HEK293 (cell line): ENCODE data around the gene RBCK1.

Experiments
- CTCF ChIA-PET: fragments of 350-600 bp; formaldehyde crosslinking; extraction: SDS; loops from one replicate; lab custom pipeline; 2021; ENCODE audit warnings: antibody characterized with exemption; lab: Yijun Ruan, JAX
- POLR2A ChIA-PET: fragments of 300-600 bp; formaldehyde crosslinking; extraction: SDS; loops from one replicate; lab custom pipeline; 2020; ENCODE audit warnings: antibody characterized with exemption, inconsistent platforms; lab: Yijun Ruan, JAX
- H3K27ac ChIP-seq: fragments of 200-500 bp; sonication (Bioruptor generic); 2 replicates; pipeline ENCODE4 v1.5.1; 2014; ENCODE audit warnings: low read depth, low read length, control low read depth, inconsistent platforms; ENCODE audit errors: extremely low read depth
- H3K36me3 ChIP-seq, 2 experiments: fragments of 200-500 bp in 1 of 2; sonication (Bioruptor generic) in 1 of 2; 1 replicate in 1 of 2; 2 replicates in 1 of 2; pipeline ENCODE4 v1.5.1; 2014 to 2017; ENCODE audit warnings: inconsistent platforms in 2 of 2, low read length in 2 of 2; ENCODE audit not compliant: control insufficient read depth in 2 of 2, insufficient read depth in 1 of 2
- H3K4me1 ChIP-seq: fragments of 200-500 bp; sonication (Bioruptor generic); 2 replicates; pipeline ENCODE4 v1.5.1; 2014; ENCODE audit warnings: mild to moderate bottlenecking, low read length, inconsistent platforms; ENCODE audit not compliant: control insufficient read depth, insufficient read depth
- H3K4me3 ChIP-seq: 2 replicates; pipeline ENCODE4 v1.5.1; 2011; ENCODE audit warnings: low read depth, mild to moderate bottlenecking, control low read depth, low read length, moderate library complexity
- H3K9me3 ChIP-seq: fragments of 200-500 bp; sonication (Bioruptor generic); 2 replicates; pipeline ENCODE4 v1.5.1; 2014; ENCODE audit warnings: low read depth, low read length, inconsistent platforms; ENCODE audit not compliant: control insufficient read depth, insufficient read depth
- EGR2 ChIP-seq: fragments of 450-650 bp; formaldehyde crosslinking; IDR thresholded peaks from 2 replicates; pipeline ENCODE4 v1.5.1; 2016; ENCODE audit warnings: low read depth, missing biosample characterization, missing genetic modification characterization
- SCRT1 ChIP-seq: fragments of 450-650 bp; formaldehyde crosslinking; IDR thresholded peaks from 2 replicates; pipeline ENCODE4 v1.5.1; 2016; ENCODE audit warnings: missing biosample characterization, missing genetic modification characterization, borderline replicate concordance
- SETDB1 ChIP-seq: IDR thresholded peaks from one replicate; pipeline ENCODE4 v1.6.1; 2017; ENCODE audit warnings: mild to moderate bottlenecking, low read length, moderate library complexity, mixed read lengths; ENCODE audit not compliant: insufficient read length
- ZBTB17 ChIP-seq: fragments of 450-650 bp; formaldehyde crosslinking; IDR thresholded peaks from 2 replicates; pipeline ENCODE4 v1.5.1; 2016; ENCODE audit warnings: missing biosample characterization, missing genetic modification characterization
- ZFHX2 ChIP-seq: fragments of 450-650 bp; formaldehyde crosslinking; conservative IDR thresholded peaks from 2 replicates; pipeline ENCODE4 v1.5.1; 2016; ENCODE audit warnings: missing biosample characterization, missing genetic modification characterization
- ZIC2 ChIP-seq: fragments of 450-650 bp; formaldehyde crosslinking; IDR thresholded peaks from 2 replicates; pipeline ENCODE4 v1.5.1; 2016; ENCODE audit warnings: missing biosample characterization, missing genetic modification characterization
- ZNF18 ChIP-seq: fragments of 450-650 bp; formaldehyde crosslinking; IDR thresholded peaks from 2 replicates; pipeline ENCODE4 v1.5.1; 2016; ENCODE audit warnings: missing biosample characterization, missing genetic modification characterization
- ZNF214 ChIP-seq: fragments of 450-650 bp; formaldehyde crosslinking; IDR thresholded peaks from 2 replicates; pipeline ENCODE4 v1.5.1; 2017; ENCODE audit warnings: missing biosample characterization, mild to moderate bottlenecking, missing genetic modification characterization, borderline replicate concordance
- ZNF274 ChIP-seq, 2 experiments: fragments of 200-500 bp in 1 of 2; fragments of 450-650 bp in 1 of 2; sonication (Bioruptor generic) in 1 of 2; formaldehyde crosslinking in 1 of 2; IDR thresholded peaks; 2 replicates each; pipeline versions ENCODE4 v1.5.1 to v1.6.1; 2014 to 2016; ENCODE audit warnings: borderline replicate concordance in 1 of 2, inconsistent platforms in 1 of 2, low read length in 1 of 2, missing biosample characterization in 1 of 2, missing genetic modification characterization in 1 of 2
- ZNF391 ChIP-seq: fragments of 450-650 bp; formaldehyde crosslinking; IDR thresholded peaks from 2 replicates; pipeline ENCODE4 v1.5.1; 2016; ENCODE audit warnings: low read depth, missing biosample characterization, missing genetic modification characterization, borderline replicate concordance
- ZNF561 ChIP-seq: fragments of 450-650 bp; IDR thresholded peaks from 2 replicates; pipeline ENCODE4 v1.5.1; 2018; ENCODE audit warnings: missing biosample characterization, missing genetic modification characterization, borderline replicate concordance
- ZNF792 ChIP-seq: fragments of 450-650 bp; formaldehyde crosslinking; IDR thresholded peaks from 2 replicates; pipeline ENCODE4 v1.5.1; 2016; ENCODE audit warnings: missing biosample characterization, missing genetic modification characterization
- TF ChIP-seq, protein P1 (sequence below): fragments of 450-650 bp; formaldehyde crosslinking; IDR thresholded peaks from 2 replicates; pipeline ENCODE4 v1.5.1; 2017; ENCODE audit warnings: missing biosample characterization, missing genetic modification characterization
- TF ChIP-seq, protein P2 (sequence below): fragments of 450-650 bp; formaldehyde crosslinking; IDR thresholded peaks from 2 replicates; pipeline ENCODE4 v1.5.1; 2016; ENCODE audit warnings: missing biosample characterization, missing genetic modification characterization, borderline replicate concordance
- TF ChIP-seq, protein P3 (sequence below): fragments of 450-650 bp; formaldehyde crosslinking; IDR thresholded peaks from 2 replicates; pipeline ENCODE4 v1.5.1; 2017; ENCODE audit warnings: missing biosample characterization, mild to moderate bottlenecking, missing genetic modification characterization, moderate library complexity

RBCK1 gene

DNA sequence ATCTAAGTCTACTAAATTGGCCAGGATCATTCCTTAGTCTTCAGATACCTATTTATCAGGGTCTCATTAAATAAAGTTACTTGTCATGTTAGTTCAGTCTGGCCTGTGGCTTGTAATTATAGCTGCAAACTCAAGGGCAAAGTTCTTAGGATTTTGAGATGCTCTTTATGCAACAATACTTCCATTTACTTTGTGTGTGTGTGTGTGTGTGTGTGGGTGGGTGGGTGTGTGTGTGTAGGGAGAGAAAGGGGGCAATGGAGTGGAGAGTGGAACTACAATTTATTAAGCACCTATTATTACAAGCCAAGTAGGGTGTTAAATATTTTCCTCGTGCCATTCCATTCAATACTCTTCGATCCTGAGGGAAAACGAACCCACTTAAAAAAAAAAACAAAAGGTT, 71.9 kb downstream of the RBCK1 start:
- peaks cover 36 to 76% of the 10 kb centered on the region in 2 experiments for H3K36me3 ChIP-seq
- H3K9me3 ChIP-seq, result no peaks in the 10 kb centered on the region
- no peaks in the 10 kb centered on the region for H3K4me1 ChIP-seq
- ChIA-PET CTCF (interaction anchor here (0.5 to 4.9 kb wide), 10 partner anchors 9 to 259 kb away, joined by 3 to 54 read pairs (median 4); no protein-coding TSS in a partner anchor), POLR2A (interaction anchor here (1.4 kb wide), 1 partner anchor 125 kb away, joined by 3 read pairs; no protein-coding TSS in a partner anchor)
- H3K4me3 ChIP-seq, result no peak overlapping the region
- no peak overlapping the region for H3K27ac ChIP-seq
- TF ChIP-seq ZNF214 (tag by site-specific recombination), result no peak
- TF ChIP-seq ZIC2 (tag by site-specific recombination), result no peak
- no peak for TF ChIP-seq ZNF792 (tag by site-specific recombination)
- TF ChIP-seq SCRT1 (tag by site-specific recombination), result no peak
- peak; percentile 80 for TF ChIP-seq EGR2 (tag by site-specific recombination)
- no peak for TF ChIP-seq SETDB1
- peak; percentile 89 for TF ChIP-seq ZFHX2 (tag by site-specific recombination)
- TF ChIP-seq, protein P1, sequence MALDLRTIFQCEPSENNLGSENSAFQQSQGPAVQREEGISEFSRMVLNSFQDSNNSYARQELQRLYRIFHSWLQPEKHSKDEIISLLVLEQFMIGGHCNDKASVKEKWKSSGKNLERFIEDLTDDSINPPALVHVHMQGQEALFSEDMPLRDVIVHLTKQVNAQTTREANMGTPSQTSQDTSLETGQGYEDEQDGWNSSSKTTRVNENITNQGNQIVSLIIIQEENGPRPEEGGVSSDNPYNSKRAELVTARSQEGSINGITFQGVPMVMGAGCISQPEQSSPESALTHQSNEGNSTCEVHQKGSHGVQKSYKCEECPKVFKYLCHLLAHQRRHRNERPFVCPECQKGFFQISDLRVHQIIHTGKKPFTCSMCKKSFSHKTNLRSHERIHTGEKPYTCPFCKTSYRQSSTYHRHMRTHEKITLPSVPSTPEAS (tag by site-specific recombination), result 0 out of 2 replicates have a peak, but pooled peaks have one; percentile 41

DNA sequence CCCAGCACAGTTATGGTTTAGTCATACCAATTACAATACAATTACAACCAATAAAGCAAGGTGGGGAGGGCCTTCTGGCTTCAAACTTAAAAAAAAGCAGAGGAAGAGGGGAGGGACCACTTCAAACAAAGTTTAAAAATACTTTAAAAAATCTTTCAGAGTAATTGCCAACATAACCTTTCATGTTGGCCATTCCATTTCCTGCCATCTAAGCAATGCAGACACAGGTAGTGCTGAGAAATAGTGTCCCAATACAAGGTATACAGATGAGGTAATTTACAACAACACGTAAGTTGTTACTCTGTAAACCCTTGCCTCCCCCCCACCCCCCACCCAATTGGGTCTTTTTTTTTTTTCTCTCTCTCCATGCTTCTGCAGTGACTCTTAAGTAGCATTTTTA, 73.1 kb downstream of the RBCK1 start:
- no peaks in the 10 kb centered on the region for H3K4me1 ChIP-seq
- POLR2A ChIA-PET, result no interaction called here

More for the DNA sequence above, 73.1 kb downstream of the RBCK1 start:
- TF ChIP-seq ZNF561 (tag by site-specific recombination), result no peak
- no peak for TF ChIP-seq ZNF391 (tag by site-specific recombination)
- TF ChIP-seq, protein P2, sequence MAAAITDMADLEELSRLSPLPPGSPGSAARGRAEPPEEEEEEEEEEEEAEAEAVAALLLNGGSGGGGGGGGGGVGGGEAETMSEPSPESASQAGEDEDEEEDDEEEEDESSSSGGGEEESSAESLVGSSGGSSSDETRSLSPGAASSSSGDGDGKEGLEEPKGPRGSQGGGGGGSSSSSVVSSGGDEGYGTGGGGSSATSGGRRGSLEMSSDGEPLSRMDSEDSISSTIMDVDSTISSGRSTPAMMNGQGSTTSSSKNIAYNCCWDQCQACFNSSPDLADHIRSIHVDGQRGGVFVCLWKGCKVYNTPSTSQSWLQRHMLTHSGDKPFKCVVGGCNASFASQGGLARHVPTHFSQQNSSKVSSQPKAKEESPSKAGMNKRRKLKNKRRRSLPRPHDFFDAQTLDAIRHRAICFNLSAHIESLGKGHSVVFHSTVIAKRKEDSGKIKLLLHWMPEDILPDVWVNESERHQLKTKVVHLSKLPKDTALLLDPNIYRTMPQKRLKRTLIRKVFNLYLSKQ, result no peak
- TF ChIP-seq, protein P3, sequence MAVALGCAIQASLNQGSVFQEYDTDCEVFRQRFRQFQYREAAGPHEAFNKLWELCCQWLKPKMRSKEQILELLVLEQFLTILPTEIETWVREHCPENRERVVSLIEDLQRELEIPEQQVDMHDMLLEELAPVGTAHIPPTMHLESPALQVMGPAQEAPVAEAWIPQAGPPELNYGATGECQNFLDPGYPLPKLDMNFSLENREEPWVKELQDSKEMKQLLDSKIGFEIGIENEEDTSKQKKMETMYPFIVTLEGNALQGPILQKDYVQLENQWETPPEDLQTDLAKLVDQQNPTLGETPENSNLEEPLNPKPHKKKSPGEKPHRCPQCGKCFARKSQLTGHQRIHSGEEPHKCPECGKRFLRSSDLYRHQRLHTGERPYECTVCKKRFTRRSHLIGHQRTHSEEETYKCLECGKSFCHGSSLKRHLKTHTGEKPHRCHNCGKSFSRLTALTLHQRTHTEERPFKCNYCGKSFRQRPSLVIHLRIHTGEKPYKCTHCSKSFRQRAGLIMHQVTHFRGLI, result no peak
- no peak for TF ChIP-seq ZBTB17 (tag by site-specific recombination)
- no peak for TF ChIP-seq ZNF274 (IDR thresholded peaks at IDR 0.05; ENCODE audit: low read length)
- TF ChIP-seq ZNF274 (tag by site-specific recombination; IDR thresholded peaks at IDR 0.05; ENCODE audit: borderline replicate concordance), result no peak
- no peak for TF ChIP-seq ZNF18 (tag by site-specific recombination)
- no peak for TF ChIP-seq ZNF792 (tag by site-specific recombination)
- TF ChIP-seq, all 188 proteins: peak for 0
- H3K9me3 ChIP-seq, result no peaks in the 10 kb centered on the region
- H3K27ac ChIP-seq, result no peak overlapping the region
- peaks cover 47 to 80% of the 10 kb centered on the region in 2 experiments for H3K36me3 ChIP-seq
- CTCF ChIA-PET, result interaction anchor here (0.6 to 2.0 kb wide), 5 partner anchors 9 to 258 kb away, joined by 3 to 16 read pairs (median 6); no protein-coding TSS in a partner anchor
- H3K4me3 ChIP-seq, result no peak overlapping the region
